ENCODE measurements around the gene ACOD1. TPM values are rescaled to one million over a fixed set of nuclear protein-coding genes. Genes with fewer than 3 reads are reported as not detected.

Gene ACOD1
- total and polyA plus RNA-seq, 10 of the 15 experiments (the other 5 are each of a cell fraction or from before 2014, with no cell fraction given): not detected

DNA sequence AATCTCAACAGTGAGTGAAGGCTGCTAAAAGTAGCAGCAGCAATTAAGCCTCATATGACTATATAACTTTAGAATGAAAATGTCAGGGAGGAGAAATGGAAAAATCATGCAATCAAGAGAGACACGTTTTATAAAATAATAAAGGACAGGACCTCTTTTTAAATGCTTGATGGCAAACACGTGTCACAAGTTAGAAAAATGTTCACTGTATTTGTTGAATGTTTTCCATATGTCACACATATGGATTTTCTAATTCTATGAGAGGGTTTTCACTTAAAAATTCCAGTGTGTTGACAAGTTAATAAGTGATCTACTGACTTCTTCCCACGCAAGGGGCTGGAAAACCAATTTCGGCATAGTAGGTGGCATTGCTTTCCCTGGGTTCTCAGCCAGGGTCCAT, 34.4 kb upstream of the ACOD1 start (continued):
- no peak for TF ChIP-seq ASH2L (IDR thresholded peaks at IDR 0.05; ENCODE audit: borderline replicate concordance, low read depth)
- TF ChIP-seq, protein P1, sequence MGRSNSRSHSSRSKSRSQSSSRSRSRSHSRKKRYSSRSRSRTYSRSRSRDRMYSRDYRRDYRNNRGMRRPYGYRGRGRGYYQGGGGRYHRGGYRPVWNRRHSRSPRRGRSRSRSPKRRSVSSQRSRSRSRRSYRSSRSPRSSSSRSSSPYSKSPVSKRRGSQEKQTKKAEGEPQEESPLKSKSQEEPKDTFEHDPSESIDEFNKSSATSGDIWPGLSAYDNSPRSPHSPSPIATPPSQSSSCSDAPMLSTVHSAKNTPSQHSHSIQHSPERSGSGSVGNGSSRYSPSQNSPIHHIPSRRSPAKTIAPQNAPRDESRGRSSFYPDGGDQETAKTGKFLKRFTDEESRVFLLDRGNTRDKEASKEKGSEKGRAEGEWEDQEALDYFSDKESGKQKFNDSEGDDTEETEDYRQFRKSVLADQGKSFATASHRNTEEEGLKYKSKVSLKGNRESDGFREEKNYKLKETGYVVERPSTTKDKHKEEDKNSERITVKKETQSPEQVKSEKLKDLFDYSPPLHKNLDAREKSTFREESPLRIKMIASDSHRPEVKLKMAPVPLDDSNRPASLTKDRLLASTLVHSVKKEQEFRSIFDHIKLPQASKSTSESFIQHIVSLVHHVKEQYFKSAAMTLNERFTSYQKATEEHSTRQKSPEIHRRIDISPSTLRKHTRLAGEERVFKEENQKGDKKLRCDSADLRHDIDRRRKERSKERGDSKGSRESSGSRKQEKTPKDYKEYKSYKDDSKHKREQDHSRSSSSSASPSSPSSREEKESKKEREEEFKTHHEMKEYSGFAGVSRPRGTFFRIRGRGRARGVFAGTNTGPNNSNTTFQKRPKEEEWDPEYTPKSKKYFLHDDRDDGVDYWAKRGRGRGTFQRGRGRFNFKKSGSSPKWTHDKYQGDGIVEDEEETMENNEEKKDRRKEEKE (IDR thresholded peaks at IDR 0.05): no peak
- no peak for TF ChIP-seq HDGF (IDR thresholded peaks at IDR 0.05)

DNA sequence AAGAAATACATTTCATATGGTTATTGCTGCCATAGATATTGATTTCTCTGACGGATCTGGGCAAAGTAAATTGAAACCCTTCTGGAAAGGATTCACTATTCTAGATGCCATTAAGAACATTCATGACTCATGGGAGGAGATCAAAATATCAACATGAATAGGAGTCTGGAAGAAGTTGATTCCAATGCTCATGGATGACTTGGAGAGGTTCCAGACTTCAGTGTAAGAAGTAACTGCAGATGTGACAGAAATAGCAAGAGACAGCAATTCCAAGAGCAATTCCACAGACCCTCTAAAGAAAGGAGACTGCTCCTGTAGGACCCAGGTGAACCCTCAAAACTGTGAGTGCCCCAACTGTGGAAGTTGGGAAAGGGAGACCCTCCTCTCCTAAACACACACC, 31.2 kb upstream of the ACOD1 start:
- Histone ChIP-seq H3K9me3 (replicated peaks; ENCODE audit: control insufficient read depth, insufficient read depth, low read length) (no peaks in the 10 kb centered on the region), H2AFZ (ENCODE audit: control insufficient read depth, low read depth, low read length) (no peak overlapping the region), H3K4me2 (ENCODE audit: control insufficient read depth, insufficient read depth) (no peak overlapping the region), H3K27me3 (replicated peaks in 1 of 2; ENCODE audit: control insufficient read depth in 2 of 2, insufficient read depth in 2 of 2, low read length in 1 of 2) (no peaks in the 10 kb centered on the region; a peak in 1 of 4 replicates), H3K79me2 (ENCODE audit: control insufficient read depth, insufficient read depth, low read length) (no peaks in the 10 kb centered on the region), H3K27ac (ENCODE audit: control insufficient read depth, insufficient read depth) (no peak overlapping the region), H3K9ac (ENCODE audit: control insufficient read depth, insufficient read depth, low read length) (no peak overlapping the region), H3K4me3 (no peak overlapping the region), H4K20me1 (ENCODE audit: control insufficient read depth, insufficient read depth) (no peaks in the 10 kb centered on the region), H3K36me3 (ENCODE audit: control insufficient read depth in 2 of 2, insufficient read depth in 2 of 2, low read length in 1 of 2) (no peaks in the 10 kb centered on the region), H3K4me1 (ENCODE audit: control insufficient read depth, insufficient read depth, low read length) (no peaks in the 10 kb centered on the region)
- DNase-seq (ENCODE audit: low read depth, low spot score) (no peak), FAIRE-seq (no peak), ATAC-seq (no peak)
- 0% methylated on average over 1 of the region's 1 CpG for WGBS (ENCODE audit: insufficient coverage, insufficient replicate concordance, low lambda C conversion rate, missing lambda C conversion rate)
- SMC1A ChIA-PET (ENCODE audit: uncharacterized antibody, unreplicated experiment): interaction anchor here (1.0 to 2.0 kb wide), 3 partner anchors 9 to 15 kb away, joined by 4 to 5 read pairs (median 4); no protein-coding TSS in a partner anchor
- RAD21 ChIA-PET (ENCODE audit: unreplicated experiment): interaction anchor here (1.5 kb wide), 1 partner anchor 13 kb away, joined by 7 read pairs; no protein-coding TSS in a partner anchor
- BruUV-seq (replicated peaks): no TSS peak
- POLR2A ChIA-PET: no interaction called here
- intact Hi-C loops (cut with micrococcal nuclease; ENCODE audit: unreplicated experiment) (no loop called here), in situ Hi-C loops (cut with MboI) (no loop called here)
- TF ChIP-seq NFXL1 (IDR thresholded peaks at IDR 0.05; ENCODE audit: borderline replicate concordance): no peak
- no peak for TF ChIP-seq ZNF24 (IDR thresholded peaks at IDR 0.05)
- TF ChIP-seq CREM (IDR thresholded peaks at IDR 0.05; ENCODE audit: low read depth): no peak
- CTCF ChIA-PET: interaction anchor here (1.9 kb wide), 1 partner anchor 13 kb away, joined by 10 read pairs; no protein-coding TSS in a partner anchor

All from GM12878 (cell line).